GM12878 (cell line): ENCODE results near the gene NOP9. TPM values are rescaled to one million over a fixed set of nuclear protein-coding genes. Genes with fewer than 3 reads are reported as not detected.
"Not testable (repeated sequence)": the region's sequence is repeated elsewhere in the genome, so short reads cannot be mapped to it uniquely, and the experiment has no call there.

Source experiments
- ATAC-seq: fragments of 200-7000 bp; cut with Tn5 transposase; 3 replicates; pipeline ENCODE4 v1.9.1; 2020; ENCODE audit warnings: mild to moderate bottlenecking, moderate library complexity
- BruUV-seq: library from RNA; stranded (reverse); fragments of 400-500 nt; replicated peaks from 2 replicates; lab custom pipeline; 2021; lab: Mats Ljungman, UMichigan
- CTCF ChIA-PET: fragments of 300-600 bp; sonication (Branson Sonifier 250); formaldehyde crosslinking; extraction: SDS; loops from one replicate; lab custom pipeline; 2021; ENCODE audit warnings: inconsistent platforms; lab: Yijun Ruan, JAX
- POLR2A ChIA-PET: fragments of 350-600 bp; formaldehyde crosslinking; extraction: SDS; loops from one replicate; lab custom pipeline; 2021; ENCODE audit warnings: inconsistent platforms; lab: Charles Lee
- RAD21 ChIA-PET: fragments of 300-600 bp; sonication (Branson Sonifier 250); formaldehyde crosslinking; loops from one replicate; lab custom pipeline; 2023; ENCODE audit warnings: antibody characterized with exemption; ENCODE audit not compliant: unreplicated experiment; lab: Charles Lee
- SMC1A ChIA-PET: fragments of 300-600 bp; sonication (Branson Sonifier 250); formaldehyde crosslinking; loops from one replicate; lab custom pipeline; 2023; ENCODE audit not compliant: unreplicated experiment, uncharacterized antibody; lab: Charles Lee
- DNase-seq: peaks from one replicate; pipeline ENCODE4 v3.0.0-alpha.2; 2011; ENCODE audit warnings: low read depth, low spot score
- FAIRE-seq: peaks from 3 replicates; lab custom pipeline; 2011; peaks lifted over from hg19 to GRCh38; lab: Jason Lieb, UNC
- H2AFZ ChIP-seq: 2 replicates; pipeline ENCODE4 v1.6.0; 2011; ENCODE audit warnings: low read depth, low read length, control low read depth; ENCODE audit not compliant: control insufficient read depth
- H3K27ac ChIP-seq: 2 replicates; pipeline ENCODE4 v1.5.1; 2011; ENCODE audit warnings: control low read depth; ENCODE audit not compliant: control insufficient read depth, insufficient read depth
- H3K27me3 ChIP-seq, 2 experiments: replicated peaks in 1 of 2; 2 replicates each; pipeline versions ENCODE4 v1.6.0 to v1.6.1; 2011; ENCODE audit warnings: low read length in 1 of 2; ENCODE audit not compliant: control insufficient read depth in 2 of 2, insufficient read depth in 2 of 2
- H3K36me3 ChIP-seq, 2 experiments: 2 replicates each; pipeline ENCODE4 v1.5.1; 2011; ENCODE audit warnings: low read length in 1 of 2; ENCODE audit not compliant: control insufficient read depth in 2 of 2, insufficient read depth in 2 of 2
- H3K4me1 ChIP-seq: 2 replicates; pipeline ENCODE4 v1.6.1; 2011; ENCODE audit warnings: mild to moderate bottlenecking, low read length, moderate library complexity, mixed read lengths; ENCODE audit not compliant: control insufficient read depth, insufficient read depth
- H3K4me2 ChIP-seq: 2 replicates; pipeline ENCODE4 v1.6.0; 2011; ENCODE audit warnings: control low read depth; ENCODE audit not compliant: control insufficient read depth, insufficient read depth
- H3K4me3 ChIP-seq: fragments of 200-600 bp; sonication (generic); 2 replicates; pipeline ENCODE4 v1.5.1; 2016
- H3K79me2 ChIP-seq: 2 replicates; pipeline ENCODE4 v1.6.0; 2011; ENCODE audit warnings: low read length; ENCODE audit not compliant: control insufficient read depth, insufficient read depth
- H3K9ac ChIP-seq: 2 replicates; pipeline ENCODE4 v1.8.0; 2011; ENCODE audit warnings: low read length, control low read depth, mixed read lengths; ENCODE audit not compliant: control insufficient read depth, insufficient read depth
- H3K9me3 ChIP-seq: replicated peaks from 3 replicates; pipeline ENCODE4 v1.5.1; 2011; ENCODE audit warnings: mild to moderate bottlenecking, low read length; ENCODE audit not compliant: control insufficient read depth, insufficient read depth
- H4K20me1 ChIP-seq: 2 replicates; pipeline ENCODE4 v1.6.0; 2011; ENCODE audit not compliant: control insufficient read depth, insufficient read depth
- ATF7 ChIP-seq: fragments of 450-650 bp; IDR thresholded peaks from 2 replicates; pipeline ENCODE4 v1.6.1; 2016; ENCODE audit warnings: low read depth, mild to moderate bottlenecking
- CREM ChIP-seq: IDR thresholded peaks from 2 replicates; pipeline ENCODE4 v1.6.1; 2014; ENCODE audit warnings: antibody characterized with exemption, low read depth
- CTCF ChIP-seq, 3 experiments: IDR thresholded peaks in 2 of 3; conservative IDR thresholded peaks in 1 of 3; 2 replicates each; pipeline ENCODE4 v1.5.1; 2011; ENCODE audit warnings: low read depth in 3 of 3, low read length in 3 of 3, mild to moderate bottlenecking in 3 of 3, control low read depth in 2 of 3, moderate library complexity in 2 of 3, inconsistent platforms in 1 of 3, mixed read lengths in 1 of 3; ENCODE audit not compliant: control insufficient read depth in 2 of 3, insufficient read depth in 1 of 3; ENCODE audit errors: extremely low read depth in 1 of 3
- WGBS: methylation state at CpG from one replicate; pipeline ENCODE4 v1.1.6; 2016; ENCODE audit warnings: low lambda C conversion rate; ENCODE audit not compliant: insufficient replicate concordance, insufficient coverage; ENCODE audit errors: missing lambda C conversion rate; 5-methylcytosine and 5-hydroxymethylcytosine counted together
- in situ Hi-C: fragments of 300-500 bp; cut with MboI; formaldehyde crosslinking; loops from 9 replicates; pipeline ENCODE4 v1.14.3; 2018; ENCODE audit warnings: mixed read lengths
- intact Hi-C: fragments of 100-400 bp; cut with micrococcal nuclease; formaldehyde crosslinking; loops from one replicate; pipeline ENCODE4 v1.14.2; 2022; ENCODE audit not compliant: unreplicated experiment
- polyA plus RNA-seq, 11 experiments: library from polyadenylated mRNA; depleted of rRNA in 4 of 11; unstranded in 6 of 11; stranded (reverse) in 5 of 11; fragments of >200 nt; fragmentation: Nextera tagmentation in 4 of 11; fragmentation: Illumina TruSeq in 1 of 11; extraction: Ambion mirVana in 4 of 11; extraction: Trizol in 1 of 11; gene quantifications; 1 replicate in 1 of 11; 2 replicates in 10 of 11; pipeline versions ENCODE4 v1.2.1 to v1.2.3, GENCODE V29; 2011 to 2016; ENCODE audit warnings: inconsistent platforms in 2 of 11, missing spikeins in 2 of 11, low read depth in 1 of 11
- total RNA-seq, 4 experiments: library from RNA; depleted of rRNA in 3 of 4; stranded (reverse); fragments of >200 nt in 3 of 4; fragmentation: Illumina TruSeq in 1 of 4; extraction: Trizol in 1 of 4; gene quantifications; 2 replicates each; pipeline versions ENCODE4 v1.2.1 to v1.2.3, GENCODE V29; 2013 to 2021

Gene NOP9
- total and polyA plus RNA-seq, 10 of the 15 experiments (the other 5 are each of a cell fraction or from before 2014, with no cell fraction given), result 2.4 to 43.9 (median 20.3) TPM

- SMC1A ChIA-PET, result interaction anchor here (0.7 to 2.1 kb wide), 4 partner anchors 104 to 220 kb away, joined by 3 to 11 read pairs (median 4); no protein-coding TSS in a partner anchor
- H3K4me1 ChIP-seq, DNase-seq, H3K27ac ChIP-seq, in situ Hi-C loops, H3K4me2 ChIP-seq, H3K9me3 ChIP-seq, H4K20me1 ChIP-seq, H3K27me3 ChIP-seq, BruUV-seq, H3K36me3 ChIP-seq, ATAC-seq, H3K4me3 ChIP-seq, H3K79me2 ChIP-seq, H2AFZ ChIP-seq, FAIRE-seq, H3K9ac ChIP-seq: not testable (repeated sequence)
- POLR2A ChIA-PET, result interaction anchor here (0.9 to 1.4 kb wide), 2 partner anchors 15 to 38 kb away, joined by 4 read pairs; no protein-coding TSS in a partner anchor
- 2% methylated on average over 9 of the region's 9 CpGs for WGBS
- intact Hi-C loops, result loop anchor here (1.0 kb wide), 2 partner anchors 103 to 108 kb away; no protein-coding TSS in a partner anchor
- RAD21 ChIA-PET, result interaction anchor here (1.1 to 3.9 kb wide), 4 partner anchors 17 to 104 kb away, joined by 3 to 26 read pairs (median 4); partner anchors contain the start of gene TINF2
- peak; percentile 42; the same call in 1 of the 2 replicates for TF ChIP-seq CREM
- TF ChIP-seq ATF7, result peak; percentile 35; the same call in 1 of the 2 replicates
- TF ChIP-seq CTCF (IDR thresholded peaks at IDR 0.05 in 2 of 3, conservative IDR thresholded peaks at IDR 0.05 in 1 of 3; ENCODE audit: control insufficient read depth in 2 of 3, extremely low read depth in 1 of 3, insufficient read depth in 1 of 3, low read depth in 3 of 3, low read length in 3 of 3), result 0 out of 6 replicates have a peak, but pooled peaks of 2 of the 3 experiments have one; percentile 16 to 42
- CTCF ChIA-PET, result interaction anchor here (0.8 to 16.6 kb wide), 7 partner anchors 11 to 112 kb away, joined by 3 to 452 read pairs (median 11); partner anchors contain the start of genes CBLN3, CIDEB, KHNYN and LTB4R
Observed at GRCh38 chr14:24327914-24328313, 28.3 kb downstream of the NOP9 start.
